Adrenal gland (tissue), 12 donors: Measurements from ENCODE around the gene AOPEP. TPM values are rescaled to one million over a fixed set of nuclear protein-coding genes. Genes with fewer than 3 reads are reported as not detected.
A peak's percentile ranks its signal among the peaks of the same experiment; 100 is the strongest.

ENCODE experiments used
- DNase-seq, 7 donors: peaks; one replicate each; pipeline ENCODE4 v3.0.0-alpha.2; 2019 to 2020
- H3K27ac ChIP-seq, 5 donors: fragments of 200-600 bp; sonication (generic) in 4 of 5; 1 replicate in 3 of 5; 2 replicates in 2 of 5; pipeline versions ENCODE4 v1.5.1 to v1.8.0; 2016 to 2020; ENCODE audit warnings: mild to moderate bottlenecking in 1 of 5
- H3K27me3 ChIP-seq: fragments of 200-600 bp; 2 replicates; pipeline ENCODE4 v1.8.0; 2021
- H3K36me3 ChIP-seq, 2 donors: fragments of 200-600 bp; replicated peaks in 1 of 2; 1 replicate in 1 of 2; 2 replicates in 1 of 2; pipeline versions ENCODE4 v1.5.1 to v1.8.0; 2018 to 2022
- H3K4me1 ChIP-seq, 2 donors: fragments of 200-600 bp; replicated peaks in 1 of 2; 1 replicate in 1 of 2; 2 replicates in 1 of 2; pipeline versions ENCODE4 v1.5.1 to v1.8.0; 2018 to 2021
- H3K4me3 ChIP-seq, 4 donors: fragments of 200-600 bp; sonication (generic) in 3 of 4; one replicate each; pipeline ENCODE4 v1.5.1; 2016 to 2018
- H3K9me3 ChIP-seq, 3 donors: fragments of 200-600 bp; sonication (generic) in 1 of 3; replicated peaks in 1 of 3; 1 replicate in 2 of 3; 2 replicates in 1 of 3; pipeline versions ENCODE4 v1.5.1 to v1.8.0; 2016 to 2021
- CTCF ChIP-seq, 6 experiments: fragments of 450-650 bp in 4 of 6; fragments of 200-600 bp in 2 of 6; sonication (generic) in 1 of 6; IDR thresholded peaks; 1 replicate in 5 of 6; 2 replicates in 1 of 6; pipeline versions ENCODE4 v1.5.1 to v1.8.0; 2016 to 2021; ENCODE audit warnings: antibody characterized with exemption in 6 of 6, mild to moderate bottlenecking in 2 of 6, moderate library complexity in 1 of 6
- POLR2A ChIP-seq, 2 donors: fragments of 450-650 bp; IDR thresholded peaks; one replicate each; pipeline ENCODE4 v1.6.1; 2017; ENCODE audit warnings: antibody characterized with exemption in 2 of 2, mild to moderate bottlenecking in 2 of 2, moderate library complexity in 1 of 2
- WGBS, 4 donors: extraction: QIAGEN DNeasy Blood & Tissue Kit in 2 of 4; methylation state at CpG; one replicate each; pipeline versions ENCODE4 v1.1.5 to v1.1.7; 2013 to 2017; 5-methylcytosine and 5-hydroxymethylcytosine counted together
- intact Hi-C, 2 donors: fragments of 100-400 bp; cut with DNase I; formaldehyde crosslinking; loops; one replicate each; pipeline versions ENCODE4 v1.14.1 to v1.15.0; 2022 to 2023
- polyA plus RNA-seq, 3 donors: library from polyadenylated mRNA; stranded (reverse); fragments of 200-250 nt in 2 of 3; fragments of 350-450 nt in 1 of 3; fragmentation: Illumina TruSeq in 1 of 3; extraction: RNeasy Lipid Tissue Mini Kit (QIAGEN cat#74804) in 1 of 3; gene quantifications; one replicate each; pipeline ENCODE4 v1.2.3, GENCODE V29; 2013 to 2014
- total RNA-seq, 9 donors: library from RNA; depleted of rRNA in 4 of 9; stranded (reverse); fragments of >200 nt in 4 of 9; fragments of 120-200 nt in 1 of 9; fragmentation: NEBNext Ultra II Directional in 1 of 9; extraction: Animal tissue kit (Norgen Biotek cat#: 25700) in 1 of 9; gene quantifications; one replicate each; pipeline versions ENCODE4 v1.1.0 to v1.2.4, GENCODE V29; 2013 to 2023
- donor health status: healthy with polysubstance abuse.
- donor health status: Bipolar disorder and iron deficiency.
- donor health status: DM: yes; HTN: yes; CAD: no.
- donor health status: DM: no; HTN: no; CAD: no.
- donor health status: DM: no; HTN: no; CAD: no.
- donor health status: DM: yes; HTN: yes; CAD: no.

The AOPEP gene
- total and polyA plus RNA-seq, 12 donors: 31.0 to 99.6 (median 71.0) TPM

GRCh38 chr9:94906181-94906580 is 179.7 kb downstream of the AOPEP start:
- no peak for TF ChIP-seq CTCF (IDR thresholded peaks at IDR 0.05)
- TF ChIP-seq POLR2A (IDR thresholded peaks at IDR 0.05): no peak
- intact Hi-C loops: loop anchor here in 1 of 2 donors (5.0 kb wide), 1 partner anchor 49 kb away; no protein-coding TSS in a partner anchor
- no peaks in the 10 kb centered on the region for H3K27me3 ChIP-seq
- H3K36me3 ChIP-seq: no peaks in the 10 kb centered on the region
- DNase-seq: peak in 5 of 7 donors; percentile 20 to 60 (median 47)
- no peak overlapping the region for H3K4me3 ChIP-seq
- peaks cover 7 to 31% of the 10 kb centered on the region in 2 donors for H3K4me1 ChIP-seq
- H3K27ac ChIP-seq: no peak overlapping the region
- H3K9me3 ChIP-seq: no peaks in the 10 kb centered on the region
- WGBS, 4 donors: 57 to 71% (median 64%) methylated on average over 6 of the region's 6 CpGs

- no peak for TF ChIP-seq POLR2A (IDR thresholded peaks at IDR 0.05)
- TF ChIP-seq CTCF (IDR thresholded peaks at IDR 0.05): no peak
- H3K27me3 ChIP-seq: no peaks in the 10 kb centered on the region
- H3K4me1 ChIP-seq: peaks cover 2 to 26% of the 10 kb centered on the region in 2 donors
- H3K27ac ChIP-seq: no peak overlapping the region
- H3K4me3 ChIP-seq: no peak overlapping the region
- no peaks in the 10 kb centered on the region for H3K9me3 ChIP-seq
- DNase-seq: peak in 1 of 7 donors; percentile 9
- WGBS, 4 donors: 82 to 94% (median 89%) methylated on average over 3 of the region's 3 CpGs
- H3K36me3 ChIP-seq: no peaks in the 10 kb centered on the region
- intact Hi-C loops: loop anchor here in 1 of 2 donors (5.0 kb wide), 1 partner anchor 49 kb away; no protein-coding TSS in a partner anchor
These were observed 180.2 kb downstream of the AOPEP start for GRCh38 chr9:94906713-94907112.

- no peak for TF ChIP-seq CTCF (IDR thresholded peaks at IDR 0.05)
- TF ChIP-seq POLR2A (IDR thresholded peaks at IDR 0.05): no peak
- DNase-seq: peak in 1 of 7 donors; percentile 12
- Histone ChIP-seq H3K27ac (peak overlapping the region in 2 of 5 donors; percentile 14 to 42), H3K4me1 (peaks cover 0 to 23% of the 10 kb centered on the region in 2 donors), H3K9me3 (no peaks in the 10 kb centered on the region), H3K27me3 (no peaks in the 10 kb centered on the region), H3K4me3 (no peak overlapping the region), H3K36me3 (no peaks in the 10 kb centered on the region)
- intact Hi-C loops: loop anchor here in 1 of 2 donors (5.0 kb wide), 1 partner anchor 50 kb away; no protein-coding TSS in a partner anchor
- WGBS, 4 donors: 76 to 83% (median 76%) methylated on average over 8 of the region's 8 CpGs
These were observed 180.9 kb downstream of the AOPEP start for GRCh38 chr9:94907264-94907936.

GRCh38 chr9:94908011-94908563 is 181.6 kb downstream of the AOPEP start:
- WGBS, 4 donors: 69 to 82% (median 72%) methylated on average over 9 of the region's 9 CpGs

More at GRCh38 chr9:94908011-94908563, 181.6 kb downstream of the AOPEP start:
- H3K4me1 ChIP-seq: peaks cover 0 to 23% of the 10 kb centered on the region in 2 donors
- DNase-seq: peak in 1 of 7 donors; percentile 12
- no peaks in the 10 kb centered on the region for H3K27me3 ChIP-seq
- H3K36me3 ChIP-seq: no peaks in the 10 kb centered on the region
- H3K9me3 ChIP-seq: no peaks in the 10 kb centered on the region
- H3K27ac ChIP-seq: peak overlapping the region in 2 of 5 donors; percentile 14 to 42
- H3K4me3 ChIP-seq: no peak overlapping the region
- TF ChIP-seq CTCF (IDR thresholded peaks at IDR 0.05) (no peak), POLR2A (IDR thresholded peaks at IDR 0.05) (no peak)
- intact Hi-C loops: loop anchor here in 1 of 2 donors (5.0 kb wide), 1 partner anchor 51 kb away; no protein-coding TSS in a partner anchor
